Ishikawa (cell line): Measurements from ENCODE around the gene FOSL1.

Experiments used
- CEBPB ChIP-seq: IDR thresholded peaks from 2 replicates; pipeline ENCODE4 v1.6.1; 2012
- CREB1 ChIP-seq: IDR thresholded peaks from 2 replicates; pipeline ENCODE4 v1.6.1; 2012; ENCODE audit warnings: low read depth
- EGR1 ChIP-seq: IDR thresholded peaks from 2 replicates; pipeline ENCODE4 v1.6.1; 2012
- EP300 ChIP-seq: IDR thresholded peaks from 2 replicates; pipeline ENCODE4 v1.6.1; 2012; ENCODE audit warnings: borderline replicate concordance
- FOXM1 ChIP-seq: IDR thresholded peaks from 2 replicates; pipeline ENCODE4 v1.6.1; 2012; ENCODE audit warnings: low read depth, borderline replicate concordance
- NFIC ChIP-seq: IDR thresholded peaks from 2 replicates; pipeline ENCODE4 v1.6.1; 2012
- RAD21 ChIP-seq: IDR thresholded peaks from 2 replicates; pipeline ENCODE4 v1.6.1; 2012; ENCODE audit warnings: low read depth
- TAF1 ChIP-seq: IDR thresholded peaks from 2 replicates; pipeline ENCODE4 v1.6.1; 2012; ENCODE audit warnings: low read depth, mild to moderate bottlenecking
- TCF12 ChIP-seq: IDR thresholded peaks from 2 replicates; pipeline ENCODE4 v1.6.1; 2012; ENCODE audit warnings: low read depth
- TEAD4 ChIP-seq: IDR thresholded peaks from 2 replicates; pipeline ENCODE4 v1.6.1; 2012
- YY1 ChIP-seq: IDR thresholded peaks from 2 replicates; pipeline ENCODE4 v1.6.1; 2012; ENCODE audit warnings: low read depth
- ZBTB7A ChIP-seq: IDR thresholded peaks from 2 replicates; pipeline ENCODE4 v1.6.1; 2012; ENCODE audit warnings: low read depth
- TF ChIP-seq, protein P1 (sequence below): IDR thresholded peaks from 2 replicates; pipeline ENCODE4 v1.6.1; 2012; ENCODE audit warnings: low read depth, mild to moderate bottlenecking
- TF ChIP-seq, protein P2 (sequence below): IDR thresholded peaks from 2 replicates; pipeline ENCODE4 v1.6.1; 2012
- TF ChIP-seq, protein P3 (sequence below): IDR thresholded peaks from 2 replicates; pipeline ENCODE4 v1.6.1; 2012

FOSL1 gene

DNA sequence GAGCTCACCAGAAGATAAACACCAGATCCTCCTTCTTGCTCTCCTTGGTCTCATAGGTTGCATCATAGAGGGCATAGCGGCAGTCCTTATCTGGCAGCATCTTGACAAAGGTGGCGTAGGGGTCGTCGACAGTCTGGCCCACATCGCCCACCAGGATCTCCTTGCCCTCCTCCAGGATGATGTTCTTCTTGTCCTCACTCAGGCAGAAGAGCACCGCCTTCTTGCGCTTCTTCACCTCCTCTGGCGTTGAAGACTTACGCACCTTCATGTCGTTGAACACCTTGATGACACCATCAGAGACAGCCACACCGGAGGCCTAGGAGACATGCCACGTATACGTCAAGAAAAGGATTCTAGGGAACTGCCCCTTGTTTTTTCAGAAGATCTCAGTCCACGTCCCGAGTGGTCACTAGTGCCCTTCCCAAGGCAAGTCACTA, 44.2 kb downstream of the FOSL1 start:
- TF ChIP-seq FOXM1, result no peak
- no peak for TF ChIP-seq TCF12
- TF ChIP-seq EP300, result no peak
- TF ChIP-seq CEBPB, result no peak

DNA sequence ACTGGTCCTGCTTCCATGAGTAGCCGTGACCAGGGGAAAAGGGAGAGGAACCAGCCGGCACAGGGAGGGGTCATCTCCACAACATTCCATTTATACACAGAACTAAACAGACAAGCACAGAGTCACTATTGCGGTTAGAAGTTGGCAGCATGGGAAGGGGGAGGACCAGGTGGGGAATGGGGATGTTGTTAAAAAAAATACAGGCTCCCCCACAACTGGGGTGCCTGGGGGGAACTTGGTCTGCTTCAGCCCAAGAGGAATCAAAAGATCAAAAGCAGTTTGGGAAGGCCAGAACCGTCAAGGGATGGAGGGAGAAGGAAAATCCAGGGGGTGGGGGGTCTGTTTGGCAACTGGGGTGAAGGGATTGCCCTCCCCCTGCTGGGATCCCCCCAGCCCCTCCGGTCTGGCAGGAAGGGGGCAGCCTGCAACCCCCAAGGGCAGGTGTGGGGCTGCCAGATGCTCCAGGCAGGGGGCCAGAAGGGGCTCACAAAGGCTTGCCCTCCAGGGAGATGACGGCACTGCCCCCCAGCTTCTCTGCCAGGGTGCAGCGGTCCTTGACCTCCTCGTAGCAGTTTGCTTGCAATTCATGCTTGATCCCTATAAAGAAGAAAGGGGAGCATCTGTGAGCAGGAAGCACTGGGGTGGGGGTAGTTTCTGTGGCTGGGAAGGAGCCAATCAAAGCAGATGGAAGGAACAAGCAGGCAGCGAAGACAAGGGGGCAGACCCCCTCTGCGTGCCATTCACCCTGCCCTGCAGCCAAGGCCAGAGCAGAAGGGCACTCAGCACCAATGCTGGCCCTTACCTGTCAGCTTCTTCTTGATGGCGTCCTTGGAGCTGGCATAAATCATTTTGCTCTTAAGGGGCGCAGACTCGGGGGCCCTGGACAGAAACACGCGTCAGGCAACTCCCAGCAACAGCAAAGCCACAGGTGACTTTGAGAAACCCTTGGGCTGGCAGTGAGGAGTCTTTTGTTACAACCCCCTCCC, 45.0 kb downstream of the FOSL1 start:
- no peak for TF ChIP-seq YY1
- TF ChIP-seq TCF12, result no peak
- no peak for TF ChIP-seq TAF1
- TF ChIP-seq FOXM1, result no peak
- TF ChIP-seq, protein P1, sequence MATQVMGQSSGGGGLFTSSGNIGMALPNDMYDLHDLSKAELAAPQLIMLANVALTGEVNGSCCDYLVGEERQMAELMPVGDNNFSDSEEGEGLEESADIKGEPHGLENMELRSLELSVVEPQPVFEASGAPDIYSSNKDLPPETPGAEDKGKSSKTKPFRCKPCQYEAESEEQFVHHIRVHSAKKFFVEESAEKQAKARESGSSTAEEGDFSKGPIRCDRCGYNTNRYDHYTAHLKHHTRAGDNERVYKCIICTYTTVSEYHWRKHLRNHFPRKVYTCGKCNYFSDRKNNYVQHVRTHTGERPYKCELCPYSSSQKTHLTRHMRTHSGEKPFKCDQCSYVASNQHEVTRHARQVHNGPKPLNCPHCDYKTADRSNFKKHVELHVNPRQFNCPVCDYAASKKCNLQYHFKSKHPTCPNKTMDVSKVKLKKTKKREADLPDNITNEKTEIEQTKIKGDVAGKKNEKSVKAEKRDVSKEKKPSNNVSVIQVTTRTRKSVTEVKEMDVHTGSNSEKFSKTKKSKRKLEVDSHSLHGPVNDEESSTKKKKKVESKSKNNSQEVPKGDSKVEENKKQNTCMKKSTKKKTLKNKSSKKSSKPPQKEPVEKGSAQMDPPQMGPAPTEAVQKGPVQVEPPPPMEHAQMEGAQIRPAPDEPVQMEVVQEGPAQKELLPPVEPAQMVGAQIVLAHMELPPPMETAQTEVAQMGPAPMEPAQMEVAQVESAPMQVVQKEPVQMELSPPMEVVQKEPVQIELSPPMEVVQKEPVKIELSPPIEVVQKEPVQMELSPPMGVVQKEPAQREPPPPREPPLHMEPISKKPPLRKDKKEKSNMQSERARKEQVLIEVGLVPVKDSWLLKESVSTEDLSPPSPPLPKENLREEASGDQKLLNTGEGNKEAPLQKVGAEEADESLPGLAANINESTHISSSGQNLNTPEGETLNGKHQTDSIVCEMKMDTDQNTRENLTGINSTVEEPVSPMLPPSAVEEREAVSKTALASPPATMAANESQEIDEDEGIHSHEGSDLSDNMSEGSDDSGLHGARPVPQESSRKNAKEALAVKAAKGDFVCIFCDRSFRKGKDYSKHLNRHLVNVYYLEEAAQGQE, result no peak
- no peak for TF ChIP-seq CEBPB
- TF ChIP-seq TEAD4, result no peak
- no peak for TF ChIP-seq EGR1
- TF ChIP-seq CREB1, result no peak
- TF ChIP-seq RAD21, result no peak
- TF ChIP-seq, protein P2, sequence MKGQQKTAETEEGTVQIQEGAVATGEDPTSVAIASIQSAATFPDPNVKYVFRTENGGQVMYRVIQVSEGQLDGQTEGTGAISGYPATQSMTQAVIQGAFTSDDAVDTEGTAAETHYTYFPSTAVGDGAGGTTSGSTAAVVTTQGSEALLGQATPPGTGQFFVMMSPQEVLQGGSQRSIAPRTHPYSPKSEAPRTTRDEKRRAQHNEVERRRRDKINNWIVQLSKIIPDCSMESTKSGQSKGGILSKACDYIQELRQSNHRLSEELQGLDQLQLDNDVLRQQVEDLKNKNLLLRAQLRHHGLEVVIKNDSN, result no peak
- TF ChIP-seq NFIC, result no peak
- TF ChIP-seq EP300, result no peak
- TF ChIP-seq, protein P3, sequence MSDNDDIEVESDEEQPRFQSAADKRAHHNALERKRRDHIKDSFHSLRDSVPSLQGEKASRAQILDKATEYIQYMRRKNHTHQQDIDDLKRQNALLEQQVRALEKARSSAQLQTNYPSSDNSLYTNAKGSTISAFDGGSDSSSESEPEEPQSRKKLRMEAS, result no peak
- TF ChIP-seq ZBTB7A, result no peak

DNA sequence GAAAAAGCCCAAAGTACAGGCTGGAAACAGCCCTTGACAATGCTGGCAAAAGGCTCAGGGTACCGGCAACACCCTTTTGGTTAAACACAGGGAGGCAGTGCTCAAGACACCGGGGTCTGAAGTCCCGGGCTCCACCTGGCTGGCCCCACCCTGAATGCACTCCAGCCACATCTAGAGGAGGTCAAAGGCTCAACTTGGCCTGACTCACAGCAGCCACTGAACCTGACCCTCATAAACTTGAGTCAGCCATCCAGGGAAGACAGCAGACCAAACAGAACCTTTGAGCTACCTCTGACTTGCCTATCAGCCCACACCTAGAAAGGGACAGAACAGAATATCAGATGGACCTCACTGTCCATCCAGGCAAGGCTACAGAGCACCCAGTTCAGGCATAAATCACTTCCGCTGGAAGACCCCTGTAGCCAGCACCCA, 46.0 kb downstream of the FOSL1 start:
- TF ChIP-seq, protein P2, result no peak
- no peak for TF ChIP-seq TAF1
- TF ChIP-seq CREB1, result no peak
- TF ChIP-seq YY1, result no peak
- TF ChIP-seq, protein P3, result no peak
- no peak for TF ChIP-seq ZBTB7A
- no peak for TF ChIP-seq EP300
- TF ChIP-seq EGR1, result no peak
- TF ChIP-seq CEBPB, result no peak
- no peak for TF ChIP-seq RAD21
- no peak for TF ChIP-seq TEAD4
- no peak for TF ChIP-seq NFIC
- TF ChIP-seq, protein P1, result no peak
- TF ChIP-seq TCF12, result no peak
- TF ChIP-seq FOXM1, result no peak

DNA sequence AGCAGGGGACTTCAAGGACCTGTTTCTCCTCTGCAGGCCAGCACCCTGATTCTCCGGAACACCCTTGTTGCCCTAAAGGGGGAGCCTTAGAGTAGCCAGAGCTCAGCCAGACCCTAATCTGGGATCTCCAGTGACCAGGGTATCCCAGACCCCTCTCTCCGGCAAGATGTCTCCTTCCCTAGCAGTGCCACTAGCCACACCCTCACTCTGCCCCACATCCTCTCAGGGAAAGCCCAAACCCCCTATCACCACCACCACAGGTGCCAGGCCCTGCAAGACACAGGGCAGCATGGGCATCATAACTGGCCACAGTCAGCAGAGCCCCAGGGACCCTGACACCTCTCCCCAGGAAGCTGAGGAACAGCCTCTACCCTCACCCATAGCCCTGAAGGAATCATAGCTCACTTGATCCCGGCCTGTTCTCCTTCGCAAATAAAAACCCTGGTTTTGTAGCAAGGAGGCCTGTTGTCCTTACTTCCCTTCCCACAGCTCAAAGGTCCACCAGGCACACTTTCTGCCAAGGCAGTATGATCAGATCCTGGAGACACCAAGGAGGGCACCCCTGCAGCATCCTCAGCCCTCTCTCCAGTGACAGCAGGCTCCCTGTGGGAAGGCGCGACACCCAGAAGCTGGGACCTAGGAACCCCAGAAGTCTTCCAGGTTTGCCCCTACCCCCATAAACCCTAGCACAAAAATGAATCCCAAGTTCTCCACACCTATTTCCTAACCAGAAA, 46.8 kb downstream of the FOSL1 start:
- TF ChIP-seq, protein P2, result no peak
- TF ChIP-seq EGR1, result no peak
- TF ChIP-seq, protein P3, result no peak
- TF ChIP-seq, protein P1, result no peak
- no peak for TF ChIP-seq TCF12
- TF ChIP-seq TAF1, result no peak
- TF ChIP-seq ZBTB7A, result no peak
- TF ChIP-seq NFIC, result no peak
